ENCODE data around the gene BRI3.

- no peak for TF ChIP-seq CTCF (IDR thresholded peaks at IDR 0.05)
- no peak for TF ChIP-seq POLR2A (IDR thresholded peaks at IDR 0.05)
Observed at GRCh38 chr7:98335411-98335977, 54.0 kb downstream of the BRI3 start.
